ENCODE measurements around the gene SNTB2.

Gene SNTB2

GRCh38 chr16:69188236-69188549 is 1.2 kb downstream of the SNTB2 start:
- H3K4me3 ChIP-seq (ENCODE audit: low read depth, low read length), result peak overlapping the region; percentile 89
- DNase-seq, result no peak
- H3K36me3 ChIP-seq, result no peaks in the 10 kb centered on the region
- H3K27me3 ChIP-seq, result no peaks in the 10 kb centered on the region
- H3K4me1 ChIP-seq, result peaks cover 8% of the 10 kb centered on the region
- no peaks in the 10 kb centered on the region for H3K9me3 ChIP-seq
- TF ChIP-seq CTCF (IDR thresholded peaks at IDR 0.05; ENCODE audit: low read depth, low read length), result no peak

- Histone ChIP-seq H3K4me1 (peaks cover 9% of the 10 kb centered on the region), H3K27me3 (no peaks in the 10 kb centered on the region), H3K9me3 (no peaks in the 10 kb centered on the region), H3K36me3 (no peaks in the 10 kb centered on the region), H3K4me3 (ENCODE audit: low read depth, low read length) (peak overlapping the region; percentile 89)
- no peak for TF ChIP-seq CTCF (IDR thresholded peaks at IDR 0.05; ENCODE audit: low read depth, low read length)
- no peak for DNase-seq
Observed at GRCh38 chr16:69188716-69189115, 1.8 kb downstream of the SNTB2 start.

GRCh38 chr16:69190046-69190588 is 3.2 kb downstream of the SNTB2 start:
- Histone ChIP-seq H3K4me3 (ENCODE audit: low read depth, low read length) (no peak overlapping the region), H3K9me3 (no peaks in the 10 kb centered on the region), H3K4me1 (peaks cover 19% of the 10 kb centered on the region), H3K27me3 (no peaks in the 10 kb centered on the region), H3K36me3 (no peaks in the 10 kb centered on the region)
- no peak for TF ChIP-seq CTCF (IDR thresholded peaks at IDR 0.05; ENCODE audit: low read depth, low read length)
- DNase-seq, result no peak

GRCh38 chr16:69190598-69190997 is 3.6 kb downstream of the SNTB2 start:
- H3K4me3 ChIP-seq (ENCODE audit: low read depth, low read length), result no peak overlapping the region
- H3K36me3 ChIP-seq, result no peaks in the 10 kb centered on the region
- H3K9me3 ChIP-seq, result no peaks in the 10 kb centered on the region
- no peaks in the 10 kb centered on the region for H3K27me3 ChIP-seq
- TF ChIP-seq CTCF (IDR thresholded peaks at IDR 0.05; ENCODE audit: low read depth, low read length), result no peak
- DNase-seq, result no peak
- peaks cover 19% of the 10 kb centered on the region for H3K4me1 ChIP-seq

- DNase-seq, result no peak
- H3K36me3 ChIP-seq, result no peaks in the 10 kb centered on the region
- TF ChIP-seq CTCF (IDR thresholded peaks at IDR 0.05; ENCODE audit: low read depth, low read length), result no peak
- H3K4me3 ChIP-seq (ENCODE audit: low read depth, low read length), result no peak overlapping the region
- H3K27me3 ChIP-seq, result no peaks in the 10 kb centered on the region
- no peaks in the 10 kb centered on the region for H3K9me3 ChIP-seq
- H3K4me1 ChIP-seq, result peaks cover 19% of the 10 kb centered on the region
Observed at GRCh38 chr16:69191136-69191535, 4.2 kb downstream of the SNTB2 start.

- TF ChIP-seq CTCF (IDR thresholded peaks at IDR 0.05; ENCODE audit: low read depth, low read length), result no peak
- H3K36me3 ChIP-seq, result no peaks in the 10 kb centered on the region
- H3K9me3 ChIP-seq, result no peaks in the 10 kb centered on the region
- DNase-seq, result no peak
- no peaks in the 10 kb centered on the region for H3K27me3 ChIP-seq
- H3K4me1 ChIP-seq, result peaks cover 12% of the 10 kb centered on the region
- H3K4me3 ChIP-seq (ENCODE audit: low read depth, low read length), result no peak overlapping the region
Observed at GRCh38 chr16:69193855-69194254, 6.9 kb downstream of the SNTB2 start.
